GM12873 (cell line): ENCODE measurements around the gene TMEM129.
A peak's percentile ranks its signal among the peaks of the same experiment; 100 is the strongest.

ENCODE experiments used
- TF ChIP-seq, protein P1 (sequence below): IDR thresholded peaks from 2 replicates; pipeline ENCODE4 v1.5.1; 2012; ENCODE audit warnings: low read depth, mild to moderate bottlenecking, moderate library complexity, low read length, control low read depth; ENCODE audit not compliant: insufficient read depth; ENCODE audit errors: missing control alignments

TMEM129 gene

DNA sequence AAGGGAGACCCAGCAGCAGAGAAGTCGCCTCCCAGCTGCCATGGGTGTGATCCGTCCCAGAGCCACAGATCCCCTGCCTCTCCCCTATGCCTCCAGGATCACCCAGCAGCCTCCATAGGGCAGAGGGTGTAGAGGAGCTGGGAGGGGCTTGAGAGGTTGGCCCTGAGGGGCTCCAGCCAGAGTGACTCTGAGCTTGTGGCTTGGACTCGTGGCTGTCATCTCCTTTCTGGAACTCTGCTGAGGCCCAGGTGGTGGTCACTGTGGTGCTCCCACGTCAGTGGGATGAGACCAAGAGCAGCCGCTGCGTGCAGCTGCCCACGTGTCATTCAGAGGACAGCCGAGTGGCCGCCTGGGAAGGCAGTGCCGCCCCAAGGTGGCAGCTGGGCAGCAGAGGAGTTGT is 4.4 kb upstream of the TMEM129 start:
- TF ChIP-seq, protein P1, sequence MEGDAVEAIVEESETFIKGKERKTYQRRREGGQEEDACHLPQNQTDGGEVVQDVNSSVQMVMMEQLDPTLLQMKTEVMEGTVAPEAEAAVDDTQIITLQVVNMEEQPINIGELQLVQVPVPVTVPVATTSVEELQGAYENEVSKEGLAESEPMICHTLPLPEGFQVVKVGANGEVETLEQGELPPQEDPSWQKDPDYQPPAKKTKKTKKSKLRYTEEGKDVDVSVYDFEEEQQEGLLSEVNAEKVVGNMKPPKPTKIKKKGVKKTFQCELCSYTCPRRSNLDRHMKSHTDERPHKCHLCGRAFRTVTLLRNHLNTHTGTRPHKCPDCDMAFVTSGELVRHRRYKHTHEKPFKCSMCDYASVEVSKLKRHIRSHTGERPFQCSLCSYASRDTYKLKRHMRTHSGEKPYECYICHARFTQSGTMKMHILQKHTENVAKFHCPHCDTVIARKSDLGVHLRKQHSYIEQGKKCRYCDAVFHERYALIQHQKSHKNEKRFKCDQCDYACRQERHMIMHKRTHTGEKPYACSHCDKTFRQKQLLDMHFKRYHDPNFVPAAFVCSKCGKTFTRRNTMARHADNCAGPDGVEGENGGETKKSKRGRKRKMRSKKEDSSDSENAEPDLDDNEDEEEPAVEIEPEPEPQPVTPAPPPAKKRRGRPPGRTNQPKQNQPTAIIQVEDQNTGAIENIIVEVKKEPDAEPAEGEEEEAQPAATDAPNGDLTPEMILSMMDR: no peak

DNA sequence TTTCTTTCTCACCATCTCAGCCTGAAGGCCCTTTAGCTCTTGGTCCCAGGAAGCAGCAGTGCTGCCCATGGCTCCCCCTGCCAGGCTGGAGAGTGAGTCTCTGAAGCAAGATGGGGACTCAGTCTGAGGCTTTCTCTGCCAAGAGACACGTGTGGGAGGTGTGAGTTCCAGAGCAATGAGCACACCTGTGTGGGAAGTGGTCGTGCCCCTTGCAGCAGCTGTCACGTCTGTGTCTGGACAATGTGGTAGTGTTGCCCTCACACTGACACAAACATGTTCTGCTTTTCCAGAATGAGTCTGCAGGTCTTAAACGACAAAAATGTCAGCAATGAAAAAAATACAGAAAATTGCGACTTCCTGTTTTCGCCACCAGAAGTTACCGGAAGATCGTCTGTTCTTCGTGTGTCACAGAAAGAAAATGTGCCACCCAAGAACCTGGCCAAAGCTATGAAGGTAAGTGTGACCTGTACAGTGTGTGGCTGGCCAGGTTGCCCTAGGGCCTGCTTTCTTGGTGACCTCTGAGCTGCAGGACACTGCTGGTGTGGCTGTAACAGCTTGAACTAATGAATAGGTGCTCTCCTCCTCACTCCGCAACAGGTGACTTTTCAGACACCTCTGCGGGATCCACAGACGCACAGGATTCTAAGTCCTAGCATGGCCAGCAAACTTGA is 2.1 kb upstream of the TMEM129 start:
- TF ChIP-seq, protein P1: peak; percentile 3

DNA sequence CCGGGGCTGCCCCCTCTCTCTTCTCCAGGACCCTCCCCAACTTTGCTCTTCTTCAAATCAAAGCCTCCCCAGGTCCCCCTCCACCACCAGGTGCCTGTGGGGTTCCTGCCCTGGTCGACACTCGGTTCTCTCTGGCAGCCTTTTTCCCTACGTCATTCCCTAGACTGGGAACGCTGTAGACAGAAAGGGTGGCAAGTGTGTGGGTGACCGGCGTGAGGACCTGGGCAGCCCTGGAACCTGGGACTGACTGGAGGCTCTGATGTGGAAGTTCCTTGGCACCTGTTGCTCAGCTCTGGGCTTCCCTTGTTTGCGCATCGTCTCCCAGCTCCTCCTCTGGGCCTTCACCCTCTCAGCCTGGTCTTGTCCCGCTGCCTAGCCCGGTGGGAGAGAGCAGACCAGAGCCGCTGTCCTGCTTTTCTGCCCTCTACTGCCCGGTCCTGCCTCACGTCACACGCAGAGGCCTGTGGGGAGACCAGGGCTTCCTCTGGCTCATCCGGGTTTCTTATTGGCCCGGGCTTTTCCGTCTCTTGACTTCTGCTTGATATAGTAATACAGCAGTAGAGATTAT is 1.5 kb upstream of the TMEM129 start:
- TF ChIP-seq, protein P1: no peak

DNA sequence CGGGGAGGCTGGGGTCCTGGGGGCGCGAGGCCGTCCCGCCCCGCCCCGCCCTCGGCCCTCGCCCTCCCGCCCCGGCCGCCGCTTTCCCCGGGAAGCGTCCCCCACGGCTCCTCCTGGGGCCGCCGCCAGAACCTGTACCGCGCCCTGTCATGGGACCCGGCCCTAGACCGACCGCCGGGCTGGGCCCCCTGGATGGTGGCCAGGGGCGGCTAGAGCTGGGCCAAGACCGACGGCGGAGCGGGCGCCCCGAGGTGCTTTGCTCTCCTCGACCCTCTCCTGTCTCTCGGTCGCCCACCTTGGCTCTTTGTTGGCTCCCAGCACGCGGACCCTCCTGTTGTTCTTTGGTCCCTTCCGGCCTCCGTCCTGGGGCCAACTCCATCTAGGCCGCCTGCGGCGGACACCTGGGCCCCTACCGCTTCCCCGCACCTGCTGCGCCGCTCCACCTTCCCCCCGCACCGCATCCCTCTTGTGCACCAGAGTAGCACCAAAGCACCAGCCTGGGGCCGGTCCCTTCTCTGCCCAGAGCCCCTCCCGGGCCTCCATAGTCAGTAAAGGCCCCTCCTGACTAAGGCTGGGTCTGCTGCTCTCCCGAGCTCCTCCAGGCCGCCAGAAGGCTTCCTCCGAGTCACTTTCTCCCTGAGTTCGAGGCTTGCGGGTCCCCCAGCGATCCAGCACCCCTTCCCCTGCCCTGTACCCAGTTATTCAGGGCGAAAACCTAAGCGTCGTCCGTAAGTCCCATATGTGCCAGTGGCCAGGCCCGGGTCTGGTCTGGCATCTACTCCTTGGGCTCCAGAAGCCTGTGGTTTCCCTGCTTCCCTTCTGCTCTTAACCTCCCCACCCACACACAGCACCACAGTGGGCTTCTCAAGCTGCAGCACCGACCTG is 785 bp upstream of the TMEM129 start:
- TF ChIP-seq, protein P1: no peak

DNA sequence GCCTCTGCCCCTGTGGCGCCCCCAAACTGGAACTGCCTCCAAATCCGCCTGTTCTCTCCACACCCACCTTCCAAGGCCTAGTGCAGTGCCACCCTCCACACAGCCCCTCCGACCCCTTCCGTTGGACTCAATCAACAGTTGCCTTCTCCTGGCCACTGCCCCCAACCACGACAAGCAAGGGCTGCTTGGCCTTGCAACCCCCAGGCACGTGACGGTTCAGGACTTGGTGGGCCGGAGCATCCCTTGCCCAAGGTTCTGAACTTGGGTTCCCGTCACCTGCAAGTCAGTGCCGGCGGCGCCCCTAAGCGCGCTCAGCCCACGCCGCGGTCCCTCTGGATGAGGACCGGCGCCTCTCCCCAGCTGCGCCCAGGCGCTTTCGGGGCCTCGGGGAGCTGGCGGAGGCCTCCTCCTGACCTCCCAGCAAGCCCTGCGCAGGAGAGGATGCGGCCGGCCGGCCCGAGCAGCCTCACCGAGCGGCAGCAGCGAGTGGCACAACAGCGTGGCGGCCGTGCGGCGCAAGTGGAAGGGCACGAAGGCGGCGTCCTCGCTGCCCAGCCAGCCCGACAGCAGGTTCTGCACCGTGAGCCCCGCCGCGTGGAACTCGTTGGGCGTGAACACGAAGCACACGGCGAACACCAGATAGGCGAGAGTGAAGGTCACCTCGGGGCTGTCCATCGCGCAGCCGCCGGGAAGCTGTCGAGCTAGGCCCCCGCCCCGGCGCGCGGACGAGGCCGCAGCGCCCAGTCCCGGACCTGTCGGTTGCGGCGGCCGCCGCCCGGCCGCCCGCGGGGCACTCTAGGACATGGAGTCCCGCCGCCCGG is 750 bp downstream of the TMEM129 start:
- TF ChIP-seq, protein P1: no peak

DNA sequence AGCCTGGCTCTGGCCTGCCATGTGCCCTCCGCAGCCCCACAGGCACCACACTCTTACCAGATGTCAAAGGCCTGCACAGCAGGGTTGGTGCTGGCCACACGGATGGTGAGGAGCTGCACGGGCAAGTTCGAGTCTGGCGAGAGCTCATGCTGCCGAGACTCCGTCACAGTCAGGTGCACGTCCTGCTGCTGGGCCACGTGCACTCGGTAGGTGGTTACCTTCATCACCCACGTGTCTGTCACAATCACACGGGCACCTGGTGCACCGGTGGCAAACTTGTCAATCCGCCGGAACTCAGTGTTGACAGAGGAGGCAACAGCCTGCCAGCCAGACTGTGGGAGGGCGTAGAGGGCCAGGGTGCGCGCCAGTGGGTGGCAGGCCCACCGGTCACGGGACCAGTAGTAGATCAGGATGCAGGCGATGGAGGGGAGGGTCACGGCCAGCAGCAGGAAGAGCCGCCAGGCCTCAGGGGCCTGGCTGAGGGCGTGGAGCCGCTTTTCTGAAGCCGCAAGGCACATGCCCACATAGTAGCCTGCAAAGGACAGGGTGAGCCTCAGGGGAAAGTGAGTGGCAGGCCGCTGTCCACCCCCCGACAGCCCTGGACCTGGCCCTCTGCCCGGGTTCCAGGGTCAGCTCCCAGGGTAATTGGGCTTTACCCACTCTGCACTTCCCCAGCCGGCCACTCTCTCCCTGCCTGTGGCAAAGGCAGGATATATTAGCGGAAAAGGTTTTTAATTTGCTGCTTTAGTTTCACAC is 2.9 kb downstream of the TMEM129 start:
- TF ChIP-seq, protein P1: no peak
